ENCODE results near the gene MTA1.

MTA1 gene

DNA sequence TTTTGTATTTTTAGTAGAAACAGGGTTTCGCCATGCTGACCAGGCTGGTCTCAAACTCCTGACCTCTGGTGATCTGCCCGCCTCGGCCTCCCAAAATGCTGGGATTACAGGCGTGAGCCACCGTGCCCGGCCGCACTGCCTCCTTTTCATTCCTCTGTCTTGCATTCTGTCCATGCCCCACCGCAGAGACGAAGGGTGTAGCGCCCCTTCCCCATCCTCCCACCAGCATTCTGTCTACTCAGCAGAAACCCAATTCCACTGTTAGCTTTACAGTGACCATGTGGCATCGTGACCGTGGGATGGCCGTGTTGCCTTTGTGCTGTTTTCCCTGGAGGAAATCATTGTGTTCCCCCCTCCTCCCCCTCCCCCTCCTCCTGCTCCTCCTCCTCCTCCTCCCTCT, 11.0 kb upstream of the MTA1 start:
- DNase-seq (ENCODE audit: low read depth in 2 of 2) = no peak

DNA sequence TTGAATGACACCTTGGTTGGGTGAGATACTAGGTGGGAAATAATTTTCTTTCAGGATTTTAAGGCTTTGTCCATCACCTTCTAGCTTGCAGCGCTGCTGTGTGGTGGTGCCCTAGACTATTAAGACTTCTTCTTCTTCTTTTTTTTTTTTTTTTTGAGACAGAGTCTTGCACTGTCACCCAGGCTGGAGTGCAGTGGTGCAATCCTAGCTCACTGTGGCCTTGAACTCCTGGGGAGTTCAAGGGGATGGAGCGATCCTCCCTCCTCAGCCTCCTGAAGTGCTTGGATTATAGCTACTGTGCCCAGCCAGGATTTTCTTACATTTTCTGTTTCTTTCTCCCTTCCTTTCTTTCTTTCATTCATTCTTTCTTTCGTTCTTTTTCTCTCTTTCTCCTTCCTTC, 10.3 kb upstream of the MTA1 start:
- no peak for DNase-seq (ENCODE audit: low read depth in 2 of 2)

DNA sequence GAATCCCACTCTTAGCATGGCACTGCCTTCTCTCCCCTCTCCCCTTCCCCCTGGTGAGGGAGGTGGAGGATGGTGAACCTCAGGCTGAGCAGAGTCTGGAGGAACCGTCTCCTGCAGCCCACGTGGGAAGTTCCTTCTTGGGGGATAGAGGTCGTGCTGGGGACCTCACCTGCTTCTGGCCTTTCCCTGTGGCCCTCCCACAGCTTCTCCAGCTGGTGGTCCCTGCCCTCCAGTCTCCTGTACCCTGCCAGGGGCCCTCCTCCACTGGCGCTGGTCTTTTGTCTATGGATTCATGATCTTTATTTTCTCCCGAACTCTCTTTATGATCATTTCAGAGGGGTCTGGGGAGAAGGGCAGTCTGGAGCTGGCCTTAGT, 9.0 kb upstream of the MTA1 start:
- no peak for DNase-seq (ENCODE audit: low read depth in 2 of 2)

DNA sequence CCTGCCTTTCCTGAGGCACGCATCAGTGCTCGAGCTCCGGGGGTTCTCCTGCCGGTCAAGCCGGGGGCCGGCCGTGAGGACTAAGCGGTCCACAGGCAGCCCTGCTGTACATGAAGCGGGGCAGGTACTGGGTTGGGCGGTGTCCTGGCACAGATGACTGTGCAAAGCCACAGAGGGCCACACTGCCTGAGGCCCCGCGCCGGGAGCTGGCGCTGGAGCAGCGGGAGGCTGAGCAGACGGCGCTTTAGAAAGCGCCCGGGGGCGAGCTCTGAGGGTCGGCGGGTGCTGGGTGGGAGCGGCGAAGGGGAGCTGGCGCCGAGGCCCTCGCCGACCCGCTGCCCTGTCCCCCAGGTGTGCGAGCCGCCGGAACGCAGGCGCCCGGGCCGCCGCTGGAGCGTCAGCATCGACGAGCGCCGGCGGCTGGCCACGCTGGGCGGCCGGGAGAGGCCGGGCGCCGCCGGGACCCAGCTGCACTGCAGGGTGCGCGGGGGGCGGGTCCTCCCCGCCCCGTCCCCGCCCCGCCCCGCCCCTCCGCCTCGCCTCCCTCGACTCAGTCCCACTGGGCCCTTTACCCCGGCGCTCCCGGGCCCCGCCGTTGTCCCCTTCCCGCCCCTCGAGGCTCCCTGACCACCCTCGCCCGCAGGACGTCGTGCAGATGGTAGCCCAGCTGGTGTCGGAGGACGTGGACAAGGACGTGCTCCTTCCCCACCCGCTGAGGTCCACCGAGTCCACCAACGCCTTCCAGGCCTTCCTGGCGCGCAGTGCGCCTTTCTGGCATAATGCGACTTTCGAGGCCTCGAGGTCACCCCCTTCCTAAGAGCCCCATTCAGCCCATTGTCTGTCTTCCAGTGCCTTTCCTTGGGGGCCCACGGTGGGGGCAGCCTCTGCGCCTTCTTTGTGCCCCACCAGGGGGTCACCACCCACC, 8.3 kb upstream of the MTA1 start:
- no peak for DNase-seq (ENCODE audit: low read depth in 2 of 2)

DNA sequence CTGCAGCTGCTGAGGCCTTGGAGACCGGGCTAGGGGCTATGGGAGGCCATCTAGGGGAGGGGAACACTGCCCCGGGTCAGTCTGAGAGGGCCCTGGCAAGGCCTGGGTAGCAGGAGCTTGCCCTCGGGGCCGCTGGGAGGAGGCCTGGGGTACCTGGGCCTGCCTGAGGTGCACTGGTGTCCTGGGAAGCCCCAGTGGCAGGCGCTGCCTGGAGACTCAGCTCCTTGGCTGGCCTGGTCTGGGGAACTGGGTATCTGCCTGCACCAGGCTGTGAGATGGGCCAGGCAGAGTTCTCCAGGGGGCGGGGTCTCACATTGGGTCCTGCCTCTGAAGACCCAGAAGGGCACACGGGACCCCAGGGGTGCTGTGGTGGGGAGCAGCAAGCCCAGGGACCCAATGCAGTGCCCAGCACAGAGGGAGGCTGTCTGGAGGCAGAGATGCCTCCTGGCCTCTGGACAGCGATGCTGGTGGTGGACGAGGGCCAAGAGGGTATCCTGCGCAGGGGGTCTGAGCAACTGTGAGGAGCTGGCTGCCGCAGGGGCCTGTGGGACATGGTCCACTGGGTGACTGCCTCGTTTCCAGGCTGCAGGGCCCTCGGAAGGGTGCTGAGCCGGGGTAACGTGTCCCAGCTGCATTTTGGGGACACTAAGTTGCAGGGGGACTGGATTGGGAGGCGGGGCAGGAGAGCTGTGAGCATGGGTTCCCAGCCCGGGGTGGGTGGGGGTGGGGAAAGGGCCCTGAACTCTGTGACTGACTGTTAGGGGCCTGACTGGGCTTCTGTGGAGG, 7.4 kb upstream of the MTA1 start:
- no peak for DNase-seq (ENCODE audit: low read depth in 2 of 2)

DNA sequence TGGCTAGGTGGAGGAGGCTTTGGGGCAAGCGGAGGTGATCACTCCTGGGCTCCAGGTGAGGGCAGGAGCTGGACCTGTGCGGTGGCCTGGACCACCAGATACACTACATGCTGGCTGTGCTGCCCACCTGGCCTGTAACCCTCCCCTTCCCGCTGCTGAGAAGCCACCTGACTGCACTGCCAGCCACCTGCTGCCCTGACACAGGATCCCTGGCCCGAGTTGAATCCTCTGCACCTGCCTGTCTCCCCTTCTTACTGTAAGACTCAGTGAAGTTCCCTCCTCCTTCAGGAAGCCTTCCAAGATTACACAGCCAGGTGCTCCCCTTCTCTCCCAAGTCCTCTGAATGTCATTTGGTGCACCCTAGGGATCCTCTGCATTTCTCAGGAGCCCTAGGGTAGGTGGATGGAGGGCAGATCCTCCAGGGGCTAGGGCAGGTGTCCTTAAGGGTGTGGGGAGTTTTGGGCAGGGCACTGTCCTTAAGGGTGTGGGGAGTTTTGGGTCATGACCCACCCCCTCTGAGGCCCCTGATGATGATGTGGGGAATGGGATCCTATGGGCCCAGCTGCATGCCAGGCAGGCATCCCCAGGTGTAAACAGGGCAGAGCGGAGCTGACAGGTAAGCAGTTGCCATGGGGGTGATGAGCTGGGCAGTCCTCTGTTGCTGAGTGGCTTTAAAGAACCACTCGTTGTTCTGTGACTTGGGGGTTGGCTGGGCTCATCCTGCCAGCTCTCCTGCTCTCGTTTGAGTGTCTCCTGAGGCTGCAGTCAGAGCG, 6.7 kb upstream of the MTA1 start:
- DNase-seq (ENCODE audit: low read depth in 2 of 2) = no peak

DNA sequence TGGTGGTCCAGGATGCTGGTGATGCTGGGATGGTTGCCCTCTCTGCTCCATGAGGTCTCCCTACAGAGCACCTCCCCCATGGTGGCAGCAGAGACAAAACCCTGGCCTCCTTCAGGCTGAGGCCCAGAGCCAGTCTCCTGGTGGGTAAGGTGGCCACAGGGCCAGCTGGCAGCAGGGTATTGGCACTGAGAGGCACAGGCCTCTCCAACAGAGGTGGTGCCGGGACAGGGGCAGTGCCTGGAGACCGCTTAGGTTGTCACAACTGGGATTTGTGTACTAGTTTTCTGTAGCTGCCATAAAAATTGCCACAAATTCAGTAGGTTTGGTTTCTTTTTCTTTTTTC, 6.1 kb upstream of the MTA1 start:
- DNase-seq (ENCODE audit: low read depth in 2 of 2) = no peak

DNA sequence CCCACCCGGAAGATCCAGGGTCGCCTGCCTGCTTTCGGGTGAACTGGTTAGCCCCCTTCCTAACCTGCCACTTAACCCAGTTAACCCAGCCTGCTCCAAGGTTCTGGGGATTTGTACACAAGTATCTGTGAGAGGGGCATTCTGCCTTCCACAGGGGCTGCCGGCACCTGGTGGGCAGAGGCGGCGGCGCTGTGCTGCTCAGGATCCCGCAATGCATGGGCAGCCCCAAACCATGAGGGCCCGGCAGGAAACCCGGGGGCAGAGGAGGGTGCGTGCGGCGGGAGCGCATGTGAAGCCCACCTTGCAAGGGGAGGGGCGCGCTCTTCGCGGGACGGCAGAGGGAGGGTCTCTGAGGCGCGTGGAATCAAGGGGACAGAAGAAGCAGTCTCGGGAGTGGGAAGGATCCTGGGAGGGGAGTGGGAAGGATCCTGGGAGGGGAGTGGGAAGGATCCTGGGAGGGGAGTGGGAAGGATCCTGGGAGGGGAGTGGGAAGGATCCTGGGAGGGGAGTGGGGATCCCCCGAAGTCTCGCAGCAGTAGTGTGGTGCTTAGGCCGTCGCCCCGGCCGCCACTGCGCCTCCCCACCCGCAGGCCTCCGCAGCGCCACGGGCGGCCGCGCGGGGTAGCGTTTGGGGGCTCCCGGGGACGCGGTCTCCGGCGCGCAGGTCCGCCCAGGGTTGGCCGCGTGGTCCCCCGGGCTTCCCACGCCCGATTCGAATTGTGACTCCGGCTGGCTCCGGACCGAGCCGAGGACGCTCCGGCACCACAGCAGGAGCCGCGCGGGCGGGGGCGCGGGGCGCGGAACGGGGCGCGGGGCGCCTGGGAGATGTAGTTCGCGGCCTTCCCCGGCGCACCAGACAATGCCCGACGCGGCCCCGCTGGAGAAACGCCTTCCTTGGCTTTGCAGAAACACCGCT, 4.9 kb upstream of the MTA1 start:
- DNase-seq (ENCODE audit: low read depth in 2 of 2) = peak; percentile 62

DNA sequence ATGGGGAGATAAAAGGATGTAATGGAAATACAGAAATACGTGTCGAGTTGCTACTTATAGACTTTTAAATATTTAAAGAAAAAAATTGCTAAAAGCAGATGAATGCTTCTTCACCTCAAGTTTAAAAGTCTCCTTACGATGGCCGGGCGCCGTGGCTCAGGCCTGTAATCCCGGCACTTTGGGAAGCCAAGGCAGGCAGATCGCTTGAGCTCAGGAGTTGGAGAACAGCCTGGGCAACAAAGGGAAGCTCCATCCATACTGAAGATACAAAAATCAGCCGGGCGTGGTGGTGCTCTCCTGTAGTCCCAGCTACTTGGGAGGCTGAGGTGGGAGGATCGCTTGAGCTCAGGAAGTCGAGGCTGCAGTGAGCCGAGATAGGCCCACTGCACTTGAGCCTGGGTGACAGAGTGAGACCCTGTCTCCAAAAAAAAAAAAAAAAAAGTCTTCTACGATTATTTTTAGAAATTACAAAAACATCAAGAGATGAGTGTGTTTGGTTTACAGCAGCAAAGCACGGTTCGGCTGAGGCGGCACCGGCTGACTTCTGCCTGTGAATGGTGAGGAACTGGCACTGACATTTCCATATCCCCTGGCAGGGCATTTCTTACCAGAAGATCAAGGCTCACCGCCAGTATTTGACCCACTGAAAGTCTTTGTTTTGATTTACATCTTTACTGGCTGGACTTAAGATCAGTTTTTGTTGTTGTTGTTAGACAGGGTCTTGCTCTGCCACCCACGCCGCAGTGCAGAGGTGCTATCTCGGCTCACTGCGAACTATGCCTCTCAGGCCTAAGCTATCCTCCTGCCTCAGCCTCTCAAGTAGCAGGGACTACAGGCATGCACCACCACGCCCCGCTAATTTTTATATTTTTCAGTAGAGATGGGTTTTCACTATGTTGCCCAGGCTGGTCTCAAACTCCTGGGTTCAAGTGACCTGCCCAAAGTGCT, 3.9 kb upstream of the MTA1 start:
- no peak for DNase-seq (ENCODE audit: low read depth in 2 of 2)

DNA sequence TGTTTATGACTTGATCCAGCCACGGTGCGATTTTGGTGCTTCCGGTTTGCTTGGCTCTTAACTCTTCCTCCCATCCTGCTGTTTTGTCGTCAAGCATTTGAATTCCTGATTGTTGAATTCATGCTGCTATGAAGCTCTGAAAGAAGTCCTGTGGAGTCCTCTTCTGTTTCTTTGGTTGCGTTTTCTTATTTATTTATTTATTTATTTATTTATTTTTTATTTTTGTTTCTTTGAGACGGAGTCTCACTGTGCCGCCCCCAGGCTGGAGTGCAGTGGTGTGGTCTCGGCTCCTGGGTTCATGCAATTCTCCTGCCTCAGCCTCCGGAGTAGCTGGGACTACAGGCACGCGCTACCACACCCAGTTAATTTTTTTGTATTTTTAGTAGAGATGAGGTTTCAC, 3.0 kb upstream of the MTA1 start:
- DNase-seq (ENCODE audit: low read depth in 2 of 2) = no peak

DNA sequence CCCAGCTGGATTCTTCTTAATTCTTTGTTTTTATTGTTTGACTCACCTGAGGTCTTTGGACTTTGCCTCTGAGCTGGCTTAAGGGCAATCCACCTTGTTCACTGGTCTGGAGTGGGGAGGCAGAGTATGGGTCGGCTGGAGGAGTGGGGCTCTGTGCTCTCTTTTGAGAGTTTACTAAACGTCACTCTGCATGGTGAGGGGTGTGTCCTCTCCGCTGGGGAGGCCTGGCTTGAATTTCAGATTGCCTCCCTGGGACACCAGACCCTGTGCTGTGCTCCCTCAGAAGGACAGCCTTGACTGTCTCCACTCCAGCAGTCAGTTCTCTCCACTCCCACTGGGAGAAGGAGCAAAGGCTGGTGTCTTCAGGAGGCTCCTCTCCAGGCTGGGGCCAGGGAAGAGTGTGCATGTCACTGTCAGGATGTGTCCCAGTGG, 1.9 kb upstream of the MTA1 start:
- no peak for DNase-seq (ENCODE audit: low read depth in 2 of 2)

DNA sequence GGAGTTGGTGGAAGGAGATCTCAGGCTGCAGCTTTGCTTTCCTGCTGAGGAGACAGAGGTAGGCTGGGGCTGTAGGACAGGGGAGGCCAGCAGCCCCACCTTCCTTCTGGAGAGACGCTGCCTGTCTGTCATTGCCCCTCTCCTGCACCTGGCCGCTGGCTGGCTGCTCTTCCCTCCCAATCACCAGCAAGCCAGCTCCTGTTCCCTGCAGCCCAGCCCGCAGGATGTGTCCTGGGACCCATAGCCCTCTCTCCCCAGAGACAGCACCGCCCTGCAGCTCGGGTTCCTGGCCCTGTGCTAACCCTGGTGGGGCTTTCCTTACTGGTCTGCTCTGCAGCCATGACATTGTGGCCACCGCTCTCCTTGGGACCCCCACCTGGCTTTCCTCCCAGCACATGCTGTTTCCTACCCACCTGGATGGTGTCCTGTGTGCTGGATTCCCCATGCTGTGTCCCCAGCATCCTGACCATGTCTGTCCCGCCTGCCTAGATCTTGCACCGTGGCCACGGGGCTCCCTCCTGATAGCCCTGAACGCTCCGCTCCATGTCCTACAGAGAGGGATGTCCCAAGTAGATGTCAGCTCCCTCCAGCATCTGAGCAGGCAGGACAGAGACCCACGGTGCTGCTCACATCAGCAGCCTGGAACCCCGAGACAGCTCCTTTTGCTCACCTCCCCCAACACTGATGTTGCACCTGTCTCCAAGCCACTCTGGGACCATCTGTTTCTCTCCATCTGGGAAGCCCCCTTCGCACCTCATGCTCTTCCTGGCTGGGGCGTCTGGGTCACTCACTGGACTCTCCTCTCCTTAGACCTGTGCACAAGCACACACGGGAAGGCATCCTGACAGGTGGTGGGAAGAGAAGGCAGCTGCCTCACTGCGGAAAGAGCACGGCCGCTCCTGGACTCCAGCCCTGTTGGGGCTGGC, 1.1 kb upstream of the MTA1 start:
- DNase-seq (ENCODE audit: low read depth in 2 of 2) = no peak

DNA sequence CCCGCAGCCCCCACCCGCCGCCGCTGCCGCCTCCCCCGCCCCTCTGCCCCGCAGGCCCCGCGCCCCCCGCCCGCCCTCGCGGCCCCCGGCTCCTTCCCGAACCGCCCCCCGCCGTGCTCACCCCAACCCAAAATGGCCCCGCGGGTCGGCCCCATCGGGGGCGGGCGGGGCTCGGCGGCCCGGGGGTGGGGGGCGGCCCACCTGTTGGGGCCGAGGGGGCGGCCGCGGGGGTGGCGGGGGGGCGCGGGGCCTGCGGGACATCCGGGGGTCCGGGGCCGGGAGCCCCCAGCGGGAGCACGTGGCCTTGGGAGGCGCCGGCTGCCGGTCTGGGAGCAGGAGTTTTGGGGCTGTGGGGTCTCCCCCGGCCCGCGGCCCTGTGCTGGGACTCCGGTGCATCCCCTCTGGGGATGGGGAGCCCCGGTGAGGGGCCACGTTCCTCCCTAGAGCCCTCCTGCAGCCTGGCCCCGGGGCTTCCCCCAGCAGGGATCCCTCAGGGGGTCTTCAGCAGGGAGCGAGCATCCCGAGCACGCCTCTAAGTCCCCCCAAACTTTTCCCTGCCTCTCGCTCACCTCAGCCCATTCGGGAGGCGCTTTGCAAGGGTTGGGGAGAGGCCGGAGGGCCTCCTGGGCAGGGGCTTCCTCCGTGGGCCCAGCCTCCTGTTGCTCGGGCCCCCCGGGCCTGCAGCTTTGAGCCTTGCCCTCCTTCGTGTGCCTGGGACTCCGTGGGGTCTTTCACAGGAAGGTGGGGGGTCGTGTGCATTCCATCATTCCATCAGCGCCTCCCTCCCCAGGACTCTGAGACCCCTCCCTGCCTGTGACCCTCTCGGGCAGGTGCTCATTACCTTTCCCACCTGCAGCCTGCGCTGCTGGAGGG, 710 bp downstream of the MTA1 start:
- no peak for DNase-seq (ENCODE audit: low read depth in 2 of 2)

DNA sequence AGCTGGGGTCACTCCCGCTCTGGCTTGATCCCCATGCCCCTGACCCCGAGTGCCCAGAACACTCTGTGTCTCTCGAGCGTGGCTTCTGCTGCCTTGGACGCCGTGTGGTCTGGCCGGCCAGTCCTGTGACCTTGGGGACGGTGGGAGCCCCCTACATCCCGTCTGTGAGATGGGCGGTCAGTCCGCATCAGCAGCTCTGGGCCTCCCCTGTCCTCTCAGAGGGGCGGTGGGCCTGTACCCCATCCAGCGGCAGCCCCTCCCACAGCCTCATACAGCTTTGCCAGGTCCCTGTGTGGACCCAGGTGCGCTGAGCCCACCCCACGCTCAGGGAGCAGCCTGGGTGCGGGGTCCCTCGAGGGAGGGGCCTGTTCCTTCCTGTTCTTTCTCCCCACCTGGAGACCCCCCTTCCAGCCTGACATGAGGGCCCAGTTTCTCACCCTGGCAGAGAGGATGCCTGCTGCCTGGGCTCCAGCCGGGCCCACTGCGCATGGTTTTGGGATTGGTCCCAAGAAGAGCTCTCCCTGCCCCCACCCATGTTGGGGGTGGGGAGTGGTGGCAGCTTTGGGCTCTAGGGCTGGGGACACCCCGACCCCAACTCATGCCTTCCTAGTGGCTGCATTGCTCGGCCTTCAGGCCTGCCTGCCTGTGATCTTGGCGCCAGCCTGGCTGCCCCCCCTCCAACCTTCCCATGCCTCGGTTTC, 1.5 kb downstream of the MTA1 start:
- no peak for DNase-seq (ENCODE audit: low read depth in 2 of 2)

DNA sequence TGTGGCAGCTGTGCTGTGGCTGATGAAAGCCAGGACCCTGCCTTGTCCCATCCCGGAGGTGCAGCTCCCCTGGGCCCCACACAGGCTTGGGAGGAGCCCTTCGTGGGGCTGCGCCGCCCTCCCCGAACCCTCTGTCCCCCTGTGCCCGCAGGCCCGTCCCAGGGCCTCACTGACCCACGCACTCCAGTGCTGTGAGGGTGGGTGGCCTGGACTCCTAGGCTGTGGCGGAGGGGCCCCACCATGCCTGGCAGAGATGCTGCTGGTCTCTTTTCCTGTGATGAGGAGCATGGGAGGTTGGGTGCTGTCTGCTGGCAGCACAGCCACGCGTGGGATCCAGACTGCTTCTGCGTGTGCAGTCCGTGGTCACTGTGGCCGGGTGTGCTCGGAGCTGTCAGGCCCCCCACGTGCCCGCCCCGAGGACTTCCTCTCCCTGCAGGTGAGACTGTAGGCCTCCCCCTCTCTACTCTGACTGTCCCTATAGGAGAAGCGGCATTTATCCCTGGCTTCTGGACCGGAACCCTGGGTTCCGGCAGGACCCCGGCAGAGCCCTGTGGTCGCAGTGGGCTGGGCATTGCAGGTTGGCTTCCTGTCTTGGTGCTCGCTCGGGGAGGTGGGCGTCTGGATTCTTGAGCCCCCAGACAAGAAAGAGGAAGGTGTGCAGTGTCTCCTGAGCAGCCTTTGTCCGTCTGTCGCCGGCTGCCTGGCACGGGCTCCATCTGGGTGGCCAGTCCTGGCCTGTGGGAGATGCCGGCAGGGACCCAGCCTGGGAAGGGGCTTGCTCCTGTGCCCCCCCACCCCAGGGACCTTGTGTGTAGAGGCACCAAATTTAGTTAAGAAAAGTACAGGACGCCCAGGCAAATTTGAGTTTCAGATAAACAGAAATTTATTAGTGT, 2.3 kb downstream of the MTA1 start:
- no peak for DNase-seq (ENCODE audit: low read depth in 2 of 2)

DNA sequence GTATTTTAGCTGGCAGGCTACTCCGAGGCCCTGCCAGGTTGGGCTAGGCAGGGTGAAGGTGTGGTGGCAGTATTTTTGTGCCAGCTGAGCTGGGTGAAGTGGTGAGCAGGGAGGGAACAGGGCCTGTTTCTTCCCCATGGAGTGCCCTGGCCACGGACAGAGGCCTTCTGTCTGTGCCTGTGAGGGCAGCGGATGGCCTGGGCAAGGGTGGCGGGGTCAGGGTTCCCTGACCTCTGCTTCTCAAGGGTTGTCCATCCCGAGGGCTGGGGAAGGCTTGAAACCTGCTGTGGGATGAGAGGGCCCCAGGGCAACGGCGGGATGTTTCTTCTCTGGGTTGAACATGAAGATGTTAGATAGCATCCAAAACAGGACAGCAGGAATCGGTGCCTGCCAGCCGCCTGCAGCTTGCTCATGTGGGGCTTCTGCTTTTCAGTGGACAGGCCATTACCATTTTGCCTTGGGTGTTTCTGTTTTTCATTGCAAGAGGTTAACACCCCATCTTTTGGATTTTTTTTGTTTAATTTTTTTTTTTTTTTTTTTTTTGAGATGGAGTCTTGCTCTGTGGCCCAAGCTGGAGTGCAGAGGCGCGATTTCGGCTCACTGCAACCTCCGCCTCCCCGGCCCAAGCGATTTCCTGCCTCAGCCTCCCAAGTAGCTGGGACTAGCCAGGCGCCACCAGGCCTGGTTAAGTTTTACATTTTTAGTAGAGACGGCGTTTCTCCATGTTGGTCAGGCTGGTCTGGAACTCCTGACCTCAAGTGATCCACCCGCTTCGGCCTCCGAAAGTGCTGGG, 3.3 kb downstream of the MTA1 start:
- no peak for DNase-seq (ENCODE audit: low read depth in 2 of 2)
